ENCODE results near the gene PAX3. TPM values are rescaled to one million over a fixed set of nuclear protein-coding genes. Genes with fewer than 3 reads are reported as not detected.

Gene PAX3
- total RNA-seq, 2 donors from 2014 or later: not detected

- H3K36me3 ChIP-seq: no peaks in the 10 kb centered on the region
- H3K9me3 ChIP-seq: no peaks in the 10 kb centered on the region
- no peak for TF ChIP-seq CTCF (IDR thresholded peaks at IDR 0.05)
- H3K4me3 ChIP-seq: no peak overlapping the region
- H3K27ac ChIP-seq: no peak overlapping the region
- ATAC-seq (ENCODE audit: insufficient number of reproducible peaks, low FRiP score, low read depth): no peak
- no peaks in the 10 kb centered on the region for H3K4me1 ChIP-seq (ENCODE audit: control insufficient read depth in 1 of 2, low read depth in 2 of 2)
- no peak for DNase-seq (ENCODE audit: low spot score)
- no peaks in the 10 kb centered on the region for H3K27me3 ChIP-seq (replicated peaks; ENCODE audit: insufficient read depth)
Observed at GRCh38 chr2:222203041-222203440, 95.8 kb downstream of the PAX3 start.

GRCh38 chr2:222196159-222196558, 102.6 kb downstream of the PAX3 start:
- no peak overlapping the region for H3K4me3 ChIP-seq
- no peak for ATAC-seq (ENCODE audit: insufficient number of reproducible peaks, low FRiP score, low read depth)
- no peak for DNase-seq (ENCODE audit: low spot score)
- H3K9me3 ChIP-seq: no peaks in the 10 kb centered on the region
- no peak for TF ChIP-seq CTCF (IDR thresholded peaks at IDR 0.05)
- H3K27me3 ChIP-seq (replicated peaks; ENCODE audit: insufficient read depth): no peaks in the 10 kb centered on the region
- no peaks in the 10 kb centered on the region for H3K36me3 ChIP-seq
- no peak overlapping the region for H3K27ac ChIP-seq
- H3K4me1 ChIP-seq (ENCODE audit: control insufficient read depth in 1 of 2, low read depth in 2 of 2): no peaks in the 10 kb centered on the region

- DNase-seq (ENCODE audit: low spot score): no peak
- H3K36me3 ChIP-seq: no peaks in the 10 kb centered on the region
- H3K27ac ChIP-seq: no peak overlapping the region
- ATAC-seq (ENCODE audit: insufficient number of reproducible peaks, low FRiP score, low read depth): no peak
- H3K27me3 ChIP-seq (replicated peaks; ENCODE audit: insufficient read depth): no peaks in the 10 kb centered on the region
- no peak overlapping the region for H3K4me3 ChIP-seq
- TF ChIP-seq CTCF (IDR thresholded peaks at IDR 0.05): no peak
- no peaks in the 10 kb centered on the region for H3K4me1 ChIP-seq (ENCODE audit: control insufficient read depth in 1 of 2, low read depth in 2 of 2)
- no peaks in the 10 kb centered on the region for H3K9me3 ChIP-seq
Observed at GRCh38 chr2:222194669-222195068, 104.1 kb downstream of the PAX3 start.

GRCh38 chr2:222193328-222193983, 105.3 kb downstream of the PAX3 start:
- no peak for TF ChIP-seq CTCF (IDR thresholded peaks at IDR 0.05)
- no peaks in the 10 kb centered on the region for H3K27me3 ChIP-seq (replicated peaks; ENCODE audit: insufficient read depth)
- H3K9me3 ChIP-seq: no peaks in the 10 kb centered on the region
- no peak overlapping the region for H3K4me3 ChIP-seq
- DNase-seq (ENCODE audit: low spot score) (no peak), ATAC-seq (ENCODE audit: insufficient number of reproducible peaks, low FRiP score, low read depth) (no peak)
- H3K4me1 ChIP-seq (ENCODE audit: control insufficient read depth in 1 of 2, low read depth in 2 of 2): no peaks in the 10 kb centered on the region
- no peak overlapping the region for H3K27ac ChIP-seq
- H3K36me3 ChIP-seq: no peaks in the 10 kb centered on the region

GRCh38 chr2:222180619-222181018, 118.2 kb downstream of the PAX3 start:
- Histone ChIP-seq H3K4me3 (no peak overlapping the region), H3K27me3 (replicated peaks; ENCODE audit: insufficient read depth) (no peaks in the 10 kb centered on the region), H3K4me1 (ENCODE audit: control insufficient read depth in 1 of 2, low read depth in 2 of 2) (no peaks in the 10 kb centered on the region), H3K27ac (no peak overlapping the region), H3K36me3 (no peaks in the 10 kb centered on the region), H3K9me3 (no peaks in the 10 kb centered on the region)
- ATAC-seq (ENCODE audit: insufficient number of reproducible peaks, low FRiP score, low read depth) (no peak), DNase-seq (ENCODE audit: low spot score) (no peak)
- no peak for TF ChIP-seq CTCF (IDR thresholded peaks at IDR 0.05)

All from thoracic aorta (tissue), 2 donors.